ENCODE results near the gene CTNNB1.
A peak's percentile ranks its signal among the peaks of the same experiment; 100 is the strongest.

The CTNNB1 gene

DNA sequence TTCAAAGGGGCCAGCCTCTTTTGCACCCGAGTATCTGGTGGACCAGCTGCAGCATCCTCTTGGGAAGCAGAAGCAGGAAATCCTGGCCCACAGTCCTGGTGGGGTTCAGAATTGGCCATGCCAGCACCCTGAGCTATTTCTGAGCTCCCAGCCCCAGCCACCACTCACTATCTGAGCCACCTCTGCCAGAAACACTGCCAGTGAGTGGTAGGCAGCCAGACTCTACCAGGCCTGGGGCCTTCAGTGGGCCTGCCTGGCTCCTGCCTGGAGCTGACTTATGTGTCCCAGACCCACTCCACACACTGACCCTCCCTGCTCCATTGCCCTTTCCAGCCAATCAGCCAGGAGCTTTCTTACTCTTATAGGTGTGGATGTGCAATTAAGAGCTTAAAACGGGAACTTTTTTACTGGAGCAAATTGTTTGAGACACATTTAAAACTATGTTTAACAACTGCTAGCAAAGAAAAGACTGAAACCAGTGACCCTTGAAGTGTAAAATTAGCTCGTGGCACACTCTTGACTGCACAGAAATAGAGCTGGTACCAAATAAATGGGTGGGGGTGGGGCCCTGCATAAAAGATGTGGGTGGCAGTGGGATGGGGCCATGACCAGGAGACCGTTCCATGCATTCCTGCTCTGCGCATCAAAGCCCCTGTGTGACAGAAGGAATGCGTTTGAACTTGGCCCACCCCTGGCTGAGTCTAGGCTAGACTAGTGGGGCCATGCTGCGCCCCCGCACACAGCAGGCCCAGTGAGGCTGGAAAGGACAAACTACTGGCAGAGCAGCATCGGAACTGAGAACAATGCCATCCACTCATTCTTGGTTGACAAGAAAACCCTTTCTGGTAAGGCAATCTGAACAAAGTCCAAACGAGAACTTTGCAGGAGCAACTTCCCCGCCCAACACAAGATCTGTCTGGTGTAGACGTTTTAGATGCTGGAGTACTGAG is 48.0 kb downstream of the CTNNB1 start:
- TF ChIP-seq, protein P1, sequence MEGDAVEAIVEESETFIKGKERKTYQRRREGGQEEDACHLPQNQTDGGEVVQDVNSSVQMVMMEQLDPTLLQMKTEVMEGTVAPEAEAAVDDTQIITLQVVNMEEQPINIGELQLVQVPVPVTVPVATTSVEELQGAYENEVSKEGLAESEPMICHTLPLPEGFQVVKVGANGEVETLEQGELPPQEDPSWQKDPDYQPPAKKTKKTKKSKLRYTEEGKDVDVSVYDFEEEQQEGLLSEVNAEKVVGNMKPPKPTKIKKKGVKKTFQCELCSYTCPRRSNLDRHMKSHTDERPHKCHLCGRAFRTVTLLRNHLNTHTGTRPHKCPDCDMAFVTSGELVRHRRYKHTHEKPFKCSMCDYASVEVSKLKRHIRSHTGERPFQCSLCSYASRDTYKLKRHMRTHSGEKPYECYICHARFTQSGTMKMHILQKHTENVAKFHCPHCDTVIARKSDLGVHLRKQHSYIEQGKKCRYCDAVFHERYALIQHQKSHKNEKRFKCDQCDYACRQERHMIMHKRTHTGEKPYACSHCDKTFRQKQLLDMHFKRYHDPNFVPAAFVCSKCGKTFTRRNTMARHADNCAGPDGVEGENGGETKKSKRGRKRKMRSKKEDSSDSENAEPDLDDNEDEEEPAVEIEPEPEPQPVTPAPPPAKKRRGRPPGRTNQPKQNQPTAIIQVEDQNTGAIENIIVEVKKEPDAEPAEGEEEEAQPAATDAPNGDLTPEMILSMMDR (conservative IDR thresholded peaks at IDR 0.05; ENCODE audit: control insufficient read depth, insufficient read depth, low read depth, low read length) = no peak
- DNase-seq (ENCODE audit: low read depth) = no peak
- no peak overlapping the region for H3K4me3 ChIP-seq (ENCODE audit: control insufficient read depth, low read depth, low read length)

DNA sequence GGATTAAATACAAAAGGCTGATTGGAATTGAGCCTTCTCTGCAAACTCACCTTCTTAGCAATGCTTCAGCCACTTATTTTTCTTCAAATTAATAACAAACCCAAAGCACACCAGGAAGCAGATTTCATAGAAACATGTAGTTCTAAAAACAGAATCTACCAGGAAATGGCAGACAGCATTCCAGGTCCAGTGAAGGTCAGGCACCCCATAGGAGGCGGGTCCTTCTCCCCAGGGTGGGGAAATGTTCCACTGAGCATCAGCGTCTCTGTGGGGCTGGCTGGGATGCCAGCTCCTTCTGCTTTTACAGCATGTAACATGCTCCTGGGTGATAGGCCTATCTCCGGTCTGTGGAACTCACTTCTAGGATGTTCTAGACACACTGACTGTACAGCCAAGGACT is 49.2 kb downstream of the CTNNB1 start:
- DNase-seq (ENCODE audit: low read depth) = no peak
- TF ChIP-seq, protein P1 (conservative IDR thresholded peaks at IDR 0.05; ENCODE audit: control insufficient read depth, insufficient read depth, low read depth, low read length) = no peak
- H3K4me3 ChIP-seq (ENCODE audit: control insufficient read depth, low read depth, low read length) = no peak overlapping the region

DNA sequence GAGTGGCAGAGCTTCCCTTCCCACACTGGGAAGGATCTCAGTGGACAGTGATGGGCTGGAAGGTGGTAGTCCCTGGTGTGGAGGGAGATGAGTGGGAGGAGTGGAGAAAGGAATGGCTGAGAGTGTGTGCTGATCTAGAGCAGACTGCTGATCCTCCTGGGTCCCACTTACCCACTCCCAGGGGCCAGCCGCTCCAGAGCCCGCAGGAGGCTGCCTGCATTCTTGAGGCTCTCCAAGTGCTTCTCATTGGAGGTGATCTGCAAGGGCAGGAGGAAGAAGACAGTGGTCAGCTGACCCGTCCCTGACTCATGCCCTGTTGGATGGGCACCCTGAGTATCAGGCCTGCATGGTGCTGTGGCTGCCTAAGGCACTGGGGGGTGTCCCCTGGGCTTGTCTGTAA is 50.0 kb downstream of the CTNNB1 start:
- no peak overlapping the region for H3K4me3 ChIP-seq (ENCODE audit: control insufficient read depth, low read depth, low read length)
- TF ChIP-seq, protein P1 (conservative IDR thresholded peaks at IDR 0.05; ENCODE audit: control insufficient read depth, insufficient read depth, low read depth, low read length) = no peak
- DNase-seq (ENCODE audit: low read depth) = no peak

DNA sequence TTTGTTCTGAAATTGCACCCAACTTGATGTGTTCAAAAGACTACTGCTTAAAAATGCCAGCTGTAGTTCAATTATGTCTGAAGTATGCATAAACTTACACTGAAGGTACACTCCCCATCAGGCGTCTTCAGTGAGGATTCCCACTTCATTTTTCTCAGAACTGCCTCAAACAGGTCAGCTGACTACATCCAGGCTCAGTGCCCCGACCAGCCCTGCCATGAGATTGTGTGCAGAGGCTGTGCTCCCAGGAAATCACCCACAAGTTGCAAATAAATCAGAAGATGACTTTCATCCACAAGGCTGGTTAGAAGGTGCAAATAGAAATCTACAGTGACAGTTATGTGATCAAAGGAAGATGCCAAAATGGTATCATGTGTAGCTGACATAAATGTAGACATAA is 51.5 kb downstream of the CTNNB1 start:
- TF ChIP-seq, protein P1 (conservative IDR thresholded peaks at IDR 0.05; ENCODE audit: control insufficient read depth, insufficient read depth, low read depth, low read length) = no peak
- no peak for DNase-seq (ENCODE audit: low read depth)
- H3K4me3 ChIP-seq (ENCODE audit: control insufficient read depth, low read depth, low read length) = no peak overlapping the region

DNA sequence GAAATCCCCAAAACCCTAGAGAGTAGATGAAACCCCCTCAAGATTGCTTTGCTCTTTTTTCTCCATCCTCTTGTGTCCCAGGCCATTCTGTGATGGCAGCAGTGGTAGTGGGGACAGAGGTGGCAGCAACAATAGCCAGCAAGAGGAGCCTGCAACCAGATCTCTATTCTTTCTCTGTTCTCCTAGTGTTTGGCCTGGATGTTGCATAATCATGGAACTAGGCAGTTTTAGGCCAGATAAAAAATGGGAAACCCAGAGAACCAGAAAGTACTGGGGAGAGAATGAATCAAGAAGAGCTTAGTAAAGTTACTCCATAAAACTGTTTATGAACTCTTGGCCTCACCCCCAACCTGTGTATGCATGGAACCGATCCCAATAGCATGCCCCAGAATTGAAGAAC is 52.3 kb downstream of the CTNNB1 start:
- H3K4me3 ChIP-seq (ENCODE audit: control insufficient read depth, low read depth, low read length) = no peak overlapping the region
- DNase-seq (ENCODE audit: low read depth) = no peak
- TF ChIP-seq, protein P1 (conservative IDR thresholded peaks at IDR 0.05; ENCODE audit: control insufficient read depth, insufficient read depth, low read depth, low read length) = no peak

DNA sequence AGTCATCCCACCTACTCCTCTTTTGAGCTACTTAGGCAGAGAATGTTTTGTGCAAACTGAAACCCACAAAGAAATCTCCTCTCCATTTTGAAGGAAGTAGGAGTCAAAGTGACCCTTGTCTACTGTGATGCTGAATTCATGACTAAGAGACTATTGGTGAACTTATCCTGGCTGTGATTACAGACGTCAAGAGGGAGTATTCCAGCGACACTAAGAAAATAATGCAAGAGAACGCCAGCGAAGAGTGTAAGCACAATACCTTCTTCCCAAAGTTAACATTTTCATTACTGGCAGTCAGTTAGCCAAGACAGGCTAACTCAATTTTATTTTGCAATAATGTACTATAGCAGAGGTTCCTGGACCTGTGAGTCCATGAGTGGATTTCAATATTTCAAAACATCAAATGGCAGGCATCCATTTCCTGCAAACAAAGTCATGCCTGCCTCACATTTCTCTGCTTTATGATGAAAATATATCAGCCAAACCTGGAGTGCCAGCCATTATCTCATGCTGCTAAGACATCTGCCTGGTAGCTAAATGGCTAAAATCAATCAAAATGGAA is 59.0 kb downstream of the CTNNB1 start:
- TF ChIP-seq, protein P1 (conservative IDR thresholded peaks at IDR 0.05; ENCODE audit: control insufficient read depth, insufficient read depth, low read depth, low read length) = no peak
- peak; percentile 35 for DNase-seq (ENCODE audit: low read depth)
- no peak overlapping the region for H3K4me3 ChIP-seq (ENCODE audit: control insufficient read depth, low read depth, low read length)

Data from fibroblast of mammary gland (primary cell).